HG03108 (cell line): ENCODE results near the gene ACADSB.

Experiments used
- ATAC-seq: cut with Tn5 transposase; IDR thresholded peaks from one replicate; pipeline ENCODE4 v1.9.1; 2021; ENCODE audit warnings: moderate library complexity; ENCODE audit not compliant: unreplicated experiment

Gene ACADSB

GRCh38 chr10:123038782-123039631, 30.2 kb downstream of the ACADSB start:
- no peak for ATAC-seq

- no peak for ATAC-seq
Observed at GRCh38 chr10:123039632-123039930, 30.8 kb downstream of the ACADSB start.

- no peak for ATAC-seq
Observed at GRCh38 chr10:123042708-123043408, 34.1 kb downstream of the ACADSB start.

GRCh38 chr10:123043409-123043925, 34.7 kb downstream of the ACADSB start:
- no peak for ATAC-seq

GRCh38 chr10:123044391-123044790, 35.6 kb downstream of the ACADSB start:
- no peak for ATAC-seq

- ATAC-seq: peak; percentile 48
Observed at GRCh38 chr10:123045961-123046731, 37.3 kb downstream of the ACADSB start.

GRCh38 chr10:123057968-123058367, 49.2 kb downstream of the ACADSB start:
- no peak for ATAC-seq

GRCh38 chr10:123061865-123062264, 53.1 kb downstream of the ACADSB start:
- no peak for ATAC-seq

- no peak for ATAC-seq
Observed at GRCh38 chr10:123062726-123063125, 53.9 kb downstream of the ACADSB start.

GRCh38 chr10:123068087-123068853, 59.5 kb downstream of the ACADSB start:
- no peak for ATAC-seq

GRCh38 chr10:123069246-123069986, 60.6 kb downstream of the ACADSB start:
- ATAC-seq: no peak

GRCh38 chr10:123073187-123073586, 64.4 kb downstream of the ACADSB start:
- ATAC-seq: no peak

- ATAC-seq: no peak
Observed at GRCh38 chr10:123074215-123074614, 65.4 kb downstream of the ACADSB start.

GRCh38 chr10:123081896-123082295, 73.1 kb downstream of the ACADSB start:
- no peak for ATAC-seq

- no peak for ATAC-seq
Observed at GRCh38 chr10:123083811-123084210, 75.0 kb downstream of the ACADSB start.

- no peak for ATAC-seq
Observed at GRCh38 chr10:123086281-123086680, 77.5 kb downstream of the ACADSB start.

GRCh38 chr10:123087348-123087747, 78.5 kb downstream of the ACADSB start:
- ATAC-seq: no peak

- ATAC-seq: no peak
Observed at GRCh38 chr10:123087786-123088185, 79.0 kb downstream of the ACADSB start.

GRCh38 chr10:123092635-123093414, 84.0 kb downstream of the ACADSB start:
- no peak for ATAC-seq
